H9 (cell line): ENCODE measurements around the gene COL4A2. TPM values are rescaled to one million over a fixed set of nuclear protein-coding genes. Genes with fewer than 3 reads are reported as not detected.

Experiments
- DNase-seq: peaks from one replicate; pipeline ENCODE4 v3.0.0-alpha.2; 2017
- H2AFZ ChIP-seq: one replicate; pipeline ENCODE4 v1.6.1; 2013; ENCODE audit warnings: mild to moderate bottlenecking, low read length, control low read depth, moderate library complexity
- H2AK5ac ChIP-seq: 2 replicates; pipeline ENCODE4 v1.6.1; 2013; ENCODE audit warnings: low read length, control low read depth, mixed read lengths; ENCODE audit not compliant: insufficient read length
- H2BK120ac ChIP-seq: one replicate; pipeline ENCODE4 v1.6.1; 2013; ENCODE audit warnings: low read depth, mild to moderate bottlenecking, low read length, control low read depth, inconsistent platforms; ENCODE audit not compliant: poor library complexity, severe bottlenecking
- H2BK12ac ChIP-seq: 2 replicates; pipeline ENCODE4 v1.6.1; 2013; ENCODE audit warnings: low read length, control low read depth, mixed read lengths, low read depth; ENCODE audit not compliant: insufficient read length
- H2BK15ac ChIP-seq: 2 replicates; pipeline ENCODE4 v1.6.1; 2013; ENCODE audit warnings: low read depth, low read length, control low read depth
- H2BK20ac ChIP-seq: one replicate; pipeline ENCODE4 v1.6.1; 2013; ENCODE audit warnings: low read depth, mild to moderate bottlenecking, low read length, control low read depth, inconsistent platforms; ENCODE audit not compliant: poor library complexity, severe bottlenecking
- H2BK5ac ChIP-seq: 2 replicates; pipeline ENCODE4 v1.6.1; 2013; ENCODE audit warnings: low read length, control low read depth, mixed read lengths; ENCODE audit not compliant: insufficient read length
- H3K14ac ChIP-seq: 2 replicates; pipeline ENCODE4 v1.6.1; 2013; ENCODE audit warnings: low read length, control low read depth; ENCODE audit not compliant: insufficient read depth
- H3K18ac ChIP-seq: 2 replicates; pipeline ENCODE4 v1.6.1; 2013; ENCODE audit warnings: low read depth, mild to moderate bottlenecking, mixed read lengths, low read length, control low read depth; ENCODE audit not compliant: insufficient read length
- H3K23ac ChIP-seq: 2 replicates; pipeline ENCODE4 v1.6.1; 2013; ENCODE audit warnings: low read length, control low read depth, mixed read lengths, low read depth; ENCODE audit not compliant: insufficient read length
- H3K23me2 ChIP-seq: 2 replicates; pipeline ENCODE4 v1.6.1; 2013; ENCODE audit warnings: low read depth, mild to moderate bottlenecking, mixed read lengths, low read length, control low read depth; ENCODE audit not compliant: insufficient read length, poor library complexity, severe bottlenecking
- H3K27ac ChIP-seq: 2 replicates; pipeline ENCODE4 v1.5.1; 2013; ENCODE audit warnings: low read length, control low read depth, mixed read lengths, low read depth; ENCODE audit not compliant: insufficient read length
- H3K27me3 ChIP-seq: 2 replicates; pipeline ENCODE4 v1.6.1; 2013; ENCODE audit warnings: low read length, control low read depth, inconsistent platforms; ENCODE audit not compliant: insufficient read depth
- H3K4ac ChIP-seq: 2 replicates; pipeline ENCODE4 v1.6.1; 2013; ENCODE audit warnings: low read depth, mild to moderate bottlenecking, control low read depth, inconsistent platforms, low read length, moderate library complexity
- H3K4me1 ChIP-seq: 2 replicates; pipeline ENCODE4 v1.6.1; 2013; ENCODE audit warnings: low read length, control low read depth, inconsistent platforms; ENCODE audit not compliant: insufficient read depth
- H3K4me2 ChIP-seq: 2 replicates; pipeline ENCODE4 v1.6.1; 2013; ENCODE audit warnings: low read length, control low read depth, mixed read lengths; ENCODE audit not compliant: insufficient read length, insufficient read depth
- H3K56ac ChIP-seq: 2 replicates; pipeline ENCODE4 v1.6.1; 2013; ENCODE audit warnings: low read depth, mild to moderate bottlenecking, mixed read lengths, low read length, control low read depth; ENCODE audit not compliant: insufficient read length
- H3K79me1 ChIP-seq: 2 replicates; pipeline ENCODE4 v1.6.1; 2013; ENCODE audit warnings: low read depth, mild to moderate bottlenecking, moderate library complexity, low read length, control low read depth, inconsistent platforms; ENCODE audit not compliant: insufficient read depth, poor library complexity, severe bottlenecking
- H3K79me2 ChIP-seq: 2 replicates; pipeline ENCODE4 v1.6.1; 2013; ENCODE audit warnings: low read length, control low read depth, inconsistent platforms; ENCODE audit not compliant: insufficient read depth
- H3K9ac ChIP-seq: 2 replicates; pipeline ENCODE4 v1.6.1; 2013; ENCODE audit warnings: low read length, control low read depth, mixed read lengths; ENCODE audit not compliant: insufficient read length; ENCODE audit errors: extremely low read depth
- H3K9me3 ChIP-seq: one replicate; pipeline ENCODE4 v1.6.1; 2013; ENCODE audit warnings: low read depth, low read length, inconsistent platforms; ENCODE audit not compliant: control insufficient read depth
- H3T11ph ChIP-seq: one replicate; pipeline ENCODE4 v1.6.1; 2013; ENCODE audit warnings: mild to moderate bottlenecking, low read length, control low read depth, inconsistent platforms
- H4K20me1 ChIP-seq: one replicate; pipeline ENCODE4 v1.6.1; 2013; ENCODE audit not compliant: control insufficient read depth, insufficient read length, insufficient read depth
- H4K5ac ChIP-seq: 2 replicates; pipeline ENCODE4 v1.6.1; 2013; ENCODE audit warnings: low read depth, mild to moderate bottlenecking, mixed read lengths, low read length, control low read depth; ENCODE audit not compliant: insufficient read length
- H4K8ac ChIP-seq: replicated peaks from 2 replicates; pipeline ENCODE4 v1.6.1; 2013; ENCODE audit warnings: low read length, control low read depth, mixed read lengths, low read depth; ENCODE audit not compliant: insufficient read length
- H4K91ac ChIP-seq: 2 replicates; pipeline ENCODE4 v1.6.1; 2013; ENCODE audit warnings: low read depth, mild to moderate bottlenecking, moderate library complexity, mixed read lengths, low read length, control low read depth; ENCODE audit not compliant: insufficient read length
- H3K27ac Mint-ChIP-seq, 3 experiments: 2 replicates in 2 of 3; 3 replicates in 1 of 3; pipeline ENCODE4 v1.8.0; 2020 to 2021; ENCODE audit warnings: mixed read lengths in 3 of 3, mild to moderate bottlenecking in 1 of 3, moderate library complexity in 1 of 3
- H3K27me3 Mint-ChIP-seq: 2 replicates; pipeline ENCODE4 v1.8.0; 2021; ENCODE audit warnings: low read depth, mild to moderate bottlenecking, moderate library complexity, mixed read lengths
- H3K36me3 Mint-ChIP-seq, 3 experiments: 2 replicates in 2 of 3; 3 replicates in 1 of 3; pipeline ENCODE4 v1.8.0; 2020 to 2021; ENCODE audit warnings: low read depth in 3 of 3, mixed read lengths in 3 of 3; ENCODE audit not compliant: insufficient read depth in 1 of 3
- H3K4me1 Mint-ChIP-seq, 2 experiments: 2 replicates each; pipeline ENCODE4 v1.8.0; 2020; ENCODE audit warnings: mixed read lengths in 2 of 2
- H3K4me3 Mint-ChIP-seq, 2 experiments: 2 replicates in 1 of 2; 3 replicates in 1 of 2; pipeline ENCODE4 v1.8.0; 2020 to 2021; ENCODE audit warnings: mild to moderate bottlenecking in 2 of 2, mixed read lengths in 2 of 2, moderate library complexity in 1 of 2
- H3K9me3 Mint-ChIP-seq, 2 experiments: 2 replicates in 1 of 2; 3 replicates in 1 of 2; pipeline ENCODE4 v1.8.0; 2020; ENCODE audit warnings: mild to moderate bottlenecking in 2 of 2, mixed read lengths in 2 of 2, moderate library complexity in 1 of 2
- CTCF ChIP-seq: fragments of 200-600 bp; sonication (generic); conservative IDR thresholded peaks from 3 replicates; pipeline ENCODE4 v1.8.0; 2021; ENCODE audit warnings: antibody characterized with exemption, mild to moderate bottlenecking
- WGBS: extraction: QIAGEN DNeasy Blood & Tissue Kit; methylation state at CpG from one replicate; pipeline ENCODE4 v1.1.7; 2013; ENCODE audit warnings: missing lambda C conversion rate, low lambda C conversion rate, mixed read lengths; ENCODE audit not compliant: insufficient read length; ENCODE audit errors: extremely low coverage; 5-methylcytosine and 5-hydroxymethylcytosine counted together
- total RNA-seq: library from RNA; stranded (reverse); gene quantifications from 2 replicates; pipeline ENCODE4 v1.2.1, GENCODE V29; 2021

COL4A2 gene
- total RNA-seq, 1 experiment from 2014 or later = 76.5 TPM

DNA sequence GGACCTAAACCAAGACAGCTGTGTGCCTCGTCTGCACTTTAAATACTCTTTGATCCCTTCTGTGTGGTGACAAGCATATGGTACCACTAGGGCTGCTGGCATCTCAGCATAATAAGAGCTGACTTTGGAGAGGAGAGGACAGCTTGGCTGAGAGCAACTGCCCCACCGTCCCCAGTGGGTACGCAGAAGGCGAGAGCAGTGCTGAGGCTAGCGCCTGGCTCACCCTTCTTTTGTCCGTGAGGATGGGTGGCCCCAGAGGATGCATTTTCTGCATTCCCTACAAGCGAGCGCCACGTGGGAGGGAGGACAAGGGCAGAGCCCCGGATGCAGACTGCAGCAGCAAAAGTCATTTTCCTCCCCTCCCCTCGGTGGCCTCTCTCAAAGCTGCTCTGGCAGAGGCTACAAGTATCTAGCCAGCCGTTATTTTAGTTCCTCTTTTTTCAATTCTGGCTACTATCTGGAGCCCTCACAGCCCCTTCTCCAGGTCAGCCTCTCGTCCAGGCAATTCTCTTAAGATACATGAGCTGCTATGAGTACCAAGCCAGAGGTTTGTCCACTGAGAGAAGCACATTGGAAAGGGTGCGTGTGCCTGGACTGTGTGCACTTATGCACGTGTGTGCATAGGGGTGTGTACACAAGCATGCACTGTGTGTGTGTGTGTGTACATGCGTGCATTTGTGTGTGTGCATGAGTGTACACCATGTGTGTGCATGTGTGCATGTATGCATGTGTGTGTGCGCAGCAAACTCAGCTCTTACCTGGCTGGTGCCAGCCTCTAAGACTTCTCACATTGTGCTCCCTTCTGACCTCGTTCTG lies 203.1 kb downstream of the COL4A2 start:
- WGBS = no CpG with 5 or more reads among the region's 18 CpGs

More for the DNA sequence above, 203.1 kb downstream of the COL4A2 start:
- Histone ChIP-seq H3K27ac (no peak overlapping the region), H2BK12ac (no peak overlapping the region), H2BK20ac (no peak overlapping the region), H2AFZ (no peak overlapping the region), H4K8ac (no peak overlapping the region), H2BK120ac (no peak overlapping the region), H3K79me1 (no peaks in the 10 kb centered on the region), H3K4me1 (no peaks in the 10 kb centered on the region), H3K9ac (no peak overlapping the region), H2AK5ac (no peak overlapping the region), H4K20me1 (no peaks in the 10 kb centered on the region), H3K14ac (no peak overlapping the region), H3K23me2 (no peaks in the 10 kb centered on the region), H3T11ph (no peak overlapping the region), H3K4ac (no peak overlapping the region), H3K23ac (no peak overlapping the region), H3K27me3 (no peaks in the 10 kb centered on the region), H2BK5ac (no peak overlapping the region), H3K56ac (no peak overlapping the region), H3K9me3 (no peaks in the 10 kb centered on the region), H3K18ac (no peak overlapping the region), H2BK15ac (no peak overlapping the region), H4K91ac (no peak overlapping the region), H3K79me2 (no peaks in the 10 kb centered on the region), H4K5ac (no peak overlapping the region), H3K4me2 (no peak overlapping the region)
- DNase-seq = no peak
- Mint-ChIP-seq H3K27ac (no peak overlapping the region), H3K27me3 (no peaks in the 10 kb centered on the region), H3K4me1 (peaks cover 2 to 8% of the 10 kb centered on the region in 2 experiments; a peak in 2 of 4 replicates), H3K9me3 (no peaks in the 10 kb centered on the region), H3K36me3 (peaks cover 17 to 61% (median 53%) of the 10 kb centered on the region in 3 experiments), H3K4me3 (no peak overlapping the region)
- no peak for TF ChIP-seq CTCF
